Activated B cell treated with CpG ODN at 0.5 μM for 24 hours (primary cell): ENCODE measurements around the gene ADCY2. TPM values are rescaled to one million over a fixed set of nuclear protein-coding genes. Genes with fewer than 3 reads are reported as not detected.

Experiments used
- ATAC-seq: fragments of 200-7000 bp; cut with Tn5 transposase; one replicate; pipeline ENCODE4 v1.10.0; 2021; ENCODE audit warnings: low read depth, mild to moderate bottlenecking, moderate library complexity
- CTCF ChIA-PET: fragments of 350-600 bp; sonication (Branson Sonifier 250); formaldehyde crosslinking; loops from one replicate; lab custom pipeline; 2021; ENCODE audit warnings: antibody characterized with exemption; lab: Charles Lee
- POLR2A ChIA-PET: fragments of 350-600 bp; sonication (Branson Sonifier 250); formaldehyde crosslinking; loops from one replicate; lab custom pipeline; 2021; ENCODE audit warnings: antibody characterized with exemption; lab: Charles Lee
- DNase-seq: peaks from one replicate; pipeline ENCODE4 v3.0.0; 2022
- H3K27ac Mint-ChIP-seq: one replicate; pipeline ENCODE4 v1.8.0; 2020; ENCODE audit warnings: mixed read lengths
- H3K27me3 Mint-ChIP-seq: one replicate; pipeline ENCODE4 v1.8.0; 2021; ENCODE audit warnings: mixed read lengths
- H3K36me3 Mint-ChIP-seq: one replicate; pipeline ENCODE4 v1.8.0; 2021; ENCODE audit warnings: low read depth, mixed read lengths
- H3K4me1 Mint-ChIP-seq: one replicate; pipeline ENCODE4 v1.8.0; 2021; ENCODE audit warnings: mixed read lengths
- H3K4me3 Mint-ChIP-seq: one replicate; pipeline ENCODE4 v1.8.0; 2020; ENCODE audit warnings: mild to moderate bottlenecking, mixed read lengths
- H3K9me3 Mint-ChIP-seq: one replicate; pipeline ENCODE4 v1.8.0; 2020; ENCODE audit warnings: mixed read lengths
- CTCF ChIP-seq: fragments of 200-600 bp; IDR thresholded peaks from one replicate; pipeline ENCODE4 v1.8.0; 2022; ENCODE audit warnings: antibody characterized with exemption, mild to moderate bottlenecking
- intact Hi-C: fragments of 100-400 bp; cut with micrococcal nuclease; formaldehyde crosslinking; loops from one replicate; pipeline ENCODE4 v1.15.1; 2024
- total RNA-seq: library from RNA; stranded (reverse); gene quantifications from 2 replicates; pipeline ENCODE4 v1.2.3, GENCODE V29; 2022

The ADCY2 gene
- total RNA-seq, 1 donor from 2014 or later: not detected

DNA sequence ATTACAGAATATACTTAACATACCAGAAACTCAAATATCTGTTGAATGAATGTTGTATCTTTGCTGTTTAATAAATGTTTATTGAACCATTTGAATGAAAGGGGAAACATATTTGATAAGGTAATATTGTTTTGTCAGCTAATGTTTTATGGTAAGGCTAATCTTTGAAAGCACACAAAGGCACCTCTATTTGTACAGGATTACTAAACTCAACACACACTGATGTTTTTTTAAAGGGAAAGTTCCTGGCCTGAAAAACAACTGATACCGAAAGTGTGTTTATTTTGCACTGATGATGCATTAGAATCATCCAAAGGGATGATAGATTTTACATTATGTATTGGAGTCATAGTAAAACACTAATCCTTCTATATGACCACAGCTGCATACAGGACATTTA lies 82.5 kb downstream of the ADCY2 start:
- Mint-ChIP-seq H3K36me3 (no peaks in the 10 kb centered on the region), H3K4me1 (no peaks in the 10 kb centered on the region), H3K9me3 (peaks cover 5% of the 10 kb centered on the region), H3K4me3 (no peak overlapping the region), H3K27me3 (no peaks in the 10 kb centered on the region), H3K27ac (no peak overlapping the region)
- no peak for TF ChIP-seq CTCF
- ChIA-PET CTCF (no interaction called here), POLR2A (no interaction called here)
- ATAC-seq (no peak), DNase-seq (no peak)
- intact Hi-C loops: no loop called here

- Mint-ChIP-seq H3K4me1 (no peaks in the 10 kb centered on the region), H3K36me3 (no peaks in the 10 kb centered on the region), H3K9me3 (peaks cover 6% of the 10 kb centered on the region), H3K27me3 (no peaks in the 10 kb centered on the region), H3K4me3 (no peak overlapping the region), H3K27ac (no peak overlapping the region)
- POLR2A ChIA-PET: no interaction called here
- intact Hi-C loops: no loop called here
- ATAC-seq (no peak), DNase-seq (no peak)
- CTCF ChIA-PET: no interaction called here
- no peak for TF ChIP-seq CTCF
Observed at GRCh38 chr5:7488734-7489133, 92.8 kb downstream of the ADCY2 start.

DNA sequence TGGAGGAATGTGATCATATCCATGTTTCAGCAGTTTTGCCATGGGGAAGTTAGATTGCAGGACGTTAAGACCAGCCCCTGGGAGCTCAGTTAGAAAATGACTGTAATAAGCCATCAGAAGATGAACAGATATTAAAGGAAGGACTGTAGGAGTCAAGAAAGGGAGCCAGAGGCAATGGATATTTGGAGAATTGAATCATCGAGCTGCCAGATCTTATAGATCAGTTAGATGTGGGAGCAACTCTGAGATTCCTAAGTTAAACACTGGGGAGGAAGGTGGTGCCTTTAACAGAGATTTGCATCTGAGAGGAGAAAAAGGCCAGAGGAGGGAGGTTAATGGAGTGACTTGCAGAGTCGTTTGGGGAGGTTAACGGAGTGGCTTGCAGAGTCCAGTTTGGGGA lies 96.4 kb downstream of the ADCY2 start:
- ATAC-seq (no peak), DNase-seq (no peak)
- Mint-ChIP-seq H3K27ac (no peak overlapping the region), H3K27me3 (no peaks in the 10 kb centered on the region), H3K9me3 (peaks cover 6% of the 10 kb centered on the region), H3K4me3 (no peak overlapping the region), H3K36me3 (no peaks in the 10 kb centered on the region), H3K4me1 (no peaks in the 10 kb centered on the region)
- ChIA-PET CTCF (no interaction called here), POLR2A (no interaction called here)
- intact Hi-C loops: no loop called here
- no peak for TF ChIP-seq CTCF

GRCh38 chr5:7493081-7493480 lies 97.1 kb downstream of the ADCY2 start:
- Mint-ChIP-seq H3K4me3 (no peak overlapping the region), H3K27me3 (no peaks in the 10 kb centered on the region), H3K9me3 (peaks cover 6% of the 10 kb centered on the region), H3K27ac (no peak overlapping the region), H3K36me3 (no peaks in the 10 kb centered on the region), H3K4me1 (no peaks in the 10 kb centered on the region)
- ChIA-PET CTCF (no interaction called here), POLR2A (no interaction called here)
- intact Hi-C loops: no loop called here
- no peak for DNase-seq
- no peak for TF ChIP-seq CTCF
- ATAC-seq: no peak

DNA sequence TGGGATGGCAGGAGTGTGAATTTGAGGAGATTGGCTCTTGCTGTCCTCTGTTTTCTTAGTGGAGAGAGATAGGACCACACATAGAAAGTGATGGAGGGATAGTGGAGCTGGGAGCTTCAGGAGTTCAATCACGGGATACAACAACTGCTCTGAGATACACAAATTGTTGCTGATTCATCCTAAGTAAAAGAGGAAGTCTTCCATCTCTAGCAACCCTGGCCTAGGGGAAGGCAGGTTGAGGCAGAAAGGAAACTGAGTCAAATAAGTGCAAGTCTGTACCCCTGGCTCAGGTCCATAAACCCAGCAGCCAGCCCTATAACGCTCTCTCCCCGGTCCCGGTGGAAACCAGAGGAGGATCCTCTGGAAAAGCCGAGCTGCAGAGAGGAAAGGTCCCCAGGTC lies 97.7 kb downstream of the ADCY2 start:
- TF ChIP-seq CTCF: no peak
- Mint-ChIP-seq H3K4me1 (no peaks in the 10 kb centered on the region), H3K4me3 (no peak overlapping the region), H3K27ac (no peak overlapping the region), H3K9me3 (peaks cover 6% of the 10 kb centered on the region), H3K27me3 (no peaks in the 10 kb centered on the region), H3K36me3 (no peaks in the 10 kb centered on the region)
- POLR2A ChIA-PET: no interaction called here
- ATAC-seq: no peak
- CTCF ChIA-PET: no interaction called here
- intact Hi-C loops: no loop called here
- no peak for DNase-seq
